Muscle layer of colon (tissue), 2 donors: ENCODE data around the gene PTCRA.
A peak's percentile ranks its signal among the peaks of the same experiment; 100 is the strongest.
"Not testable (repeated sequence)": the region's sequence is repeated elsewhere in the genome, so short reads cannot be mapped to it uniquely, and the experiment has no call there.

ENCODE experiments used
- H3K27ac ChIP-seq: one replicate; pipeline ENCODE4 v1.7.0; 2013; ENCODE audit warnings: low read depth, mild to moderate bottlenecking, low read length, moderate library complexity
- H3K27me3 ChIP-seq, 2 donors: one replicate each; pipeline ENCODE4 v1.7.0; 2013; ENCODE audit warnings: low read length in 2 of 2, mild to moderate bottlenecking in 2 of 2; ENCODE audit not compliant: insufficient read depth in 2 of 2, control insufficient read depth in 1 of 2
- H3K36me3 ChIP-seq: one replicate; pipeline ENCODE4 v1.7.0; 2013; ENCODE audit warnings: mild to moderate bottlenecking, low read length; ENCODE audit not compliant: insufficient read depth
- H3K4me1 ChIP-seq: one replicate; pipeline ENCODE4 v1.7.0; 2013; ENCODE audit warnings: mild to moderate bottlenecking, low read length; ENCODE audit not compliant: insufficient read depth
- H3K4me3 ChIP-seq, 2 donors: one replicate each; pipeline ENCODE4 v1.7.0; 2013; ENCODE audit warnings: low read length in 2 of 2, low read depth in 1 of 2, mild to moderate bottlenecking in 1 of 2, moderate library complexity in 1 of 2
- H3K9ac ChIP-seq: one replicate; pipeline ENCODE4 v1.7.0; 2013; ENCODE audit warnings: low read length
- H3K9me3 ChIP-seq: one replicate; pipeline ENCODE4 v1.7.0; 2013; ENCODE audit warnings: mild to moderate bottlenecking, low read length
- donor health status: abdominal sarcoma.
- donor health status: Adenocarcinoma of cecum.

PTCRA gene

GRCh38 chr6:42915732-42916131, at the start of gene PTCRA:
Gene PTCRA, plus strand, starts transcription at chr6:42916053. Its CDS starts 17 bp downstream, at chr6:42916070.
- no peaks in the 10 kb centered on the region for H3K4me1 ChIP-seq
- peaks cover 0 to 14% of the 10 kb centered on the region in 2 donors for H3K27me3 ChIP-seq
- H3K9me3 ChIP-seq, result no peaks in the 10 kb centered on the region
- no peak within 1 kb of the TSS for H3K9ac ChIP-seq
- H3K27ac ChIP-seq, result no peak within 1 kb of the TSS
- H3K4me3 ChIP-seq, result no peak within 1 kb of the TSS
- no peaks in the 10 kb centered on the region for H3K36me3 ChIP-seq

DNA sequence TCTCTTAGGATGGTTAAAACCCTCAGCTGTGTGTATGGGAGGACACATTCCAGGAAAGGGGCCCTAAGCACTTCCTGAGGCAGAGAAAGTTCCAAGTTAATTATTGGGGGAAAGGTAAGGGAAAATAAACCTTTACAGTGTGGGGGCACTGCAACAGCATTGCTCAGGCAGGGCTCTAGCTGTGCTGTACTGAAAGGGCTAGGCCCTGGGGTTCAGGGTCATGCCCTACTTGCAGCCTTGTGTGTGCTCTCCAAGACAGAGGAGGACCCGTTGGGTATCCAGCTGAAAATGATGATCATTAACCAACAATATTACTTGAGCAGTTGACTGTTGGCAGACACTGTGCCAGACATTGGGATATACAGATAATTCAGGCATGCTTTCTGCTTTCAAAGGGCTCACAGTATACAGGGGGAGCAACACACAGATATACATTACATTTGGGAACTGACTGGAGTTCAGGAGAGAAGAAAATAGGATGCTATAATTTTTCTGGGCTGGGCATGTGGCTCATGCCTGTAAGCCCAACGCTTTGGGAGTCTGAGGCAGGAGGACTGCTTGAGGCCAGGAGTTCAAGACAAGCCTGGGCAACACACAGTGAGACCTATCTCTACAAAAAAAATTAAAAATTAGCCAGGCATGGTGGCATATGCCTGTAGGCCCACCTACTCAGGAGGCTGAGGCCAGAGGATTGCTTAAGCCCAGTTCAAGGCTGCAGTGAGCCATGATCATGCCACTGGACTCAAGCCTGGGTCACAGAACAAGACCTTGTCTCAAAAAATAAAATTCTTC, 45.5 kb upstream of the PTCRA start:
- no peaks in the 10 kb centered on the region for H3K27me3 ChIP-seq
- peaks cover 26% of the 10 kb centered on the region for H3K36me3 ChIP-seq
- H3K9ac ChIP-seq, result no peak overlapping the region
- no peaks in the 10 kb centered on the region for H3K4me1 ChIP-seq
- no peaks in the 10 kb centered on the region for H3K9me3 ChIP-seq
- no peak overlapping the region for H3K4me3 ChIP-seq
- H3K27ac ChIP-seq, result no peak overlapping the region

GRCh38 chr6:42871711-42872110, 44.1 kb upstream of the PTCRA start:
- Histone ChIP-seq H3K36me3 (peaks cover 15% of the 10 kb centered on the region), H3K27me3 (no peaks in the 10 kb centered on the region), H3K27ac (no peak overlapping the region), H3K4me3 (no peak overlapping the region), H3K4me1 (peaks cover 1% of the 10 kb centered on the region), H3K9ac (no peak overlapping the region), H3K9me3 (no peaks in the 10 kb centered on the region)

DNA sequence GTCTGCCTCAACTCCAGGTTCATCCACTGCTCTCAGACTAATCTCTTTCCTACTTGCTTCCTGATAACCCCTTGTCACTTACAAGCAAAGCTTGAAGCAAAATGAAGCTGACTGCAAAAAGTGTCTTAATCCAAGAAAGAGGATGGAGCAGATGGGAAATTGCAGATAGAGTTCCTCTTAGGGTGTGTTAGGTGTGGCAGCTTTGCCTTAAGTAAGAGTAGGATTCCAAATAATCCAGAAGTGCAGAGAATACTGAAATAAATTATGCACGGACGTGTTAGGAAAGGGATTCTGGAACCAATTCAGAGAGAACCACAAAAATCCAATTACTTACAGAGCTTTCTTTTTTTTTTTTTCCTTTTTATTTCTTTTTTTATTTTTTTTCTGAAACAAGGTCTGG, 42.5 kb upstream of the PTCRA start:
- Histone ChIP-seq H3K9me3 (no peaks in the 10 kb centered on the region), H3K36me3 (peaks cover 3% of the 10 kb centered on the region), H3K4me1 (peaks cover 9% of the 10 kb centered on the region), H3K9ac (no peak overlapping the region), H3K27ac (no peak overlapping the region), H3K4me3 (no peak overlapping the region), H3K27me3 (no peaks in the 10 kb centered on the region)

DNA sequence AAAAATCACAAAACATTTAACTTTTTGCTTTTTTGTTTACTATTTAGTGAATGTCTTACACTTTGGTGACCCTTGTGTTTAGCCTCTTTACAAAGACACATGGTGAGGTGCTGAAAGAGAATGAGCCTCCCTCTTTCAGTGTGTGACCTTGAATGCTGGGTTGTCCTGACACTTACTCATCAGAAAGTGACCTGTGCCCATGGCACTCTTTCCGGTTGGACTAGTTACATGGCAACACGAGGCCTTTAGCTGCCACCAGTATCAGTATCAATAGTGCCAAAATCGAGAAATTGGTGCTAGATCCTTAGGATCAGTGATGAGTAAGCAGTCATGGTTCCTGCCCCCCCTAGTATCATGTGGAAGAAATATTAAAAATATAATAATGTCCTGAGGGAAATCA, 38.2 kb upstream of the PTCRA start:
- no peak overlapping the region for H3K27ac ChIP-seq
- no peak overlapping the region for H3K4me3 ChIP-seq
- H3K4me1 ChIP-seq, result peaks cover 9% of the 10 kb centered on the region
- no peak overlapping the region for H3K9ac ChIP-seq
- H3K36me3 ChIP-seq, result peaks cover 6% of the 10 kb centered on the region
- H3K27me3 ChIP-seq, result no peaks in the 10 kb centered on the region
- no peaks in the 10 kb centered on the region for H3K9me3 ChIP-seq

DNA sequence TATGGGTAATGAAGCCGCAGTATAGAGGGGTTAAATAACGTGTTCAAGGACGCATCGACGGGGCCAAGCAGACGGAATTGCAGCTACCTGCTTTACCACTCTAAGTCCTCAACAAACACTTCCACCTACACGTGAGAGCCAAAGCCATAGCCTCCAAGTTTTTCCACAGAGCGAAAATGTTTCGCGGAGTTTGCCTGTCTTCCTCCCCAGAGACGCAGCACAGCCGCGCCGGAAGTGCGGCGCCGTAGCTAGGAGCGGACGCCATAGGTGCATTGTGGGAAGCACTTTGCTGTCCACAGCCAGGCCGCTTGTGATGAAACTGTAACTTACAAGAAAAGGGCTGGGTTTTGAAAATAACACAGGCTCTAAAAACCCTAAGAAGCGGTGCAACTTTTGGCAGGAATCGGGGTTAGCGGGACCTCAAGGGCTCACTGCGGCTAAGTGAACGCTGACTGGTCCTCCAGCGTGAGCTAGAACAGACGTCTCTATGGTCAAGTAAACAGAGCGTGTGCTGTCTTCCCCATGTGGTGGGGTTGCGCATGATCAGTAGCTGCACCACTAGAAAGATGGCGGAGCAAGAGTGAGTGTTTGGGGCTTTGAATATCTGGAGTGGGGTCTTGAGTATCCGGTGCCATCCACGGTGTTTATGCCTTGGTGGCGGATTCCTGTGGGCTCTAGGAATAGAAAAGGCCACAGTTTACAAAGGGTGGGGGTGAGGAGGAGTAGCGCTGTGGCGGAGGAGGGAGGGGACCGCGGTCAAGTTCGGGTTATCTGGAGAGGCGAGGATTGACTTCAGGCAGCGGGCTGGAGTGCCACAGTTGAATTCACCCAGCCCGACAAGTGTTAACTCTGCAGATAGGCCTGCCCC, 36.2 kb upstream of the PTCRA start, which contains the start of gene RPL7L1:
RPL7L1 (plus strand) TSS at position 245 of the 868 bp plus-strand sequence; CDS start at position 540, 295 bp downstream.
- peak within 1 kb of the TSS; percentile 89 for H3K27ac ChIP-seq
- peak within 1 kb of the TSS; percentile 55 to 98 for H3K4me3 ChIP-seq
- peaks cover 25% of the 10 kb centered on the region for H3K36me3 ChIP-seq
- peak within 1 kb of the TSS; percentile 95 for H3K9ac ChIP-seq
- peaks cover 9% of the 10 kb centered on the region for H3K4me1 ChIP-seq
- no peaks in the 10 kb centered on the region for H3K27me3 ChIP-seq
- H3K9me3 ChIP-seq, result no peaks in the 10 kb centered on the region

DNA sequence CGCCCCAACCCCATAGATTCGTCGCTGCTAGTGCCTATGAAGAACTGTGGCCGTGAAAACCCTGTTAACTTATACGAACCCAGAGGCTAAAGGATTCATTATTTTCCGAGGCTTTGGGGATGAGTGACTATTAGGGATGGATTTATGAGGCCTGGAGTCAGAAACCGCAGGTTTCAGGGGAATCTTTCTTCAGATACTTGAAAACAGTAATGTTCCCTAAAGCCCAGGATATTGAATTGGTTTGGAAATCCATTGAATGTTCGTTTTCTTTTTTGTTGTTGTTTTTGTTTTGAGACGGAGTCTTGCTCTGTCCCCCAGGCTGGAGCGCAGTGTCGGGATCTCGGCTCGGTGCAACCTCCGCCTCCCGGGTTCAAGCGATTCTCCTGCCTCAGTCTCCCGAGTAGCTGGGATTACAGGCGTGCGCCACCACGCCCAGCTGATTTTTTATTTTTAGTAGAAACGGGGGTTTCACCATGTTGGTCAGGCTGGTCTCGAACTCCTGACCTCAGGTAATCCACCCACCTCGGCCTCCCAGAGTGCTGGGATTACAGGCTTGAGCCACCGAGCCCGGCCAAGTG, 35.5 kb upstream of the PTCRA start:
- H3K4me3 ChIP-seq, result peak overlapping the region; percentile 55 to 98
- H3K9me3 ChIP-seq, H3K4me1 ChIP-seq, H3K27me3 ChIP-seq: not testable (repeated sequence)
- peak overlapping the region; percentile 89 for H3K27ac ChIP-seq
- peak overlapping the region; percentile 72 for H3K9ac ChIP-seq
- H3K36me3 ChIP-seq, result peaks cover 31% of the 10 kb centered on the region

DNA sequence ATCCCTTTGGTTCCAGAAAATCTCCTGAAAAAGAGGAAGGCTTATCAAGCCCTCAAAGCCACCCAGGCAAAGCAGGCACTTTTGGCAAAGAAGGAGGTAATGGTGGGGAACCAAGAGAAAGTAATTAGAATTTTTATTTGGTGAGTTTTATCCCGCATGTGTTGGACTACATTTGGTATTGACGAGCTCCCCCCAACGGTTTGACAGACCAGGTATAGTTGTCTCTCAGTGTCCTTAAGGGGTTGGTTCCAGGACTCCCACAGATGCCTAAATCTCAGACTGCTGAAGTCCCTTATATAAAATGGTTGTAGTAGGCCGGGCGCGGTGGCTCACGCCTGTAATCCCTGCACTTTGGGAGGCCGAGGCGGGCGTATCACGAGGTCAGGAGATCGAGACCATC, 35.0 kb upstream of the PTCRA start:
- H3K27ac ChIP-seq, result peak overlapping the region; percentile 89
- not testable (repeated sequence) for H3K27me3 ChIP-seq, H3K9me3 ChIP-seq, H3K4me1 ChIP-seq
- peaks cover 36% of the 10 kb centered on the region for H3K36me3 ChIP-seq
- peak overlapping the region; percentile 72 for H3K9ac ChIP-seq
- H3K4me3 ChIP-seq, result peak overlapping the region in 1 of 2 donors; percentile 98

DNA sequence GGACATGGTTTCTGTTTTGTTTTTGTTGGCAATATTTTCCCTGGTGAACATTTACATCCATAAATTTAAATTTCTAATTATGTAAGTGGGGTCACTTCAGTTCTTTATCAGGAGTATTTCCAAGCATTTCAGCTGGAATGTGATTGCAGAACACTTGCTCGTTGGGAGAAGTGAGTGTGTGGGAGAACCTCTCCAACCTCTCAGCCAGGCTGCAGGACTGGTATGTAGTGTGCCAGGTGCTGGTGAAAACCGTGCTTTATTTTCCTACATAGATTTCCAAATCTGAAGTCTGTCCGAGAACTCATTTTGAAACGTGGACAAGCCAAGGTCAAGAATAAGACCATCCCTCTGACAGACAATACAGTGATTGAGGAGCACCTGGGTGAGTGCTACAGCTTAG, 30.2 kb upstream of the PTCRA start:
- Histone ChIP-seq H3K9ac (no peak overlapping the region), H3K4me1 (peaks cover 5% of the 10 kb centered on the region), H3K27me3 (no peaks in the 10 kb centered on the region), H3K27ac (no peak overlapping the region), H3K9me3 (no peaks in the 10 kb centered on the region), H3K4me3 (no peak overlapping the region), H3K36me3 (peaks cover 41% of the 10 kb centered on the region)

DNA sequence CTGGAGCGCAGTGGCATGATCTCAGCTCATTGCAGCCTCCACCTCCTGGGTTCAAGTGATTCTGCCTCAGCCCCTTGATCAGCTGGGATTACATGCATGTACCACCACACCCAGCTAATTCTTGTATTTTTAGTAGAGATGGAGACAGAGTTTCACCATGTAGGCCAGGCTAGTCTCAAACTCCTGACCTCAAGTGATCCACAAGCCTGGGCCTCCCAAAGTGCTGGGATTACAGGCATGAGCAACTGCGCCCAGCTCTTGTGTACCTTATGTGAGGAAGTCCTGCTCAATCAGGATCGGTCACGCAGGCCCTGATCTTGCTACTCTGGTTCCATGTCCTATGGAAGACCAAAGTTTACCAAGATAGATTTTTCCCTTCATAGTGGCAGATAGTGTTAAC, 27.7 kb upstream of the PTCRA start:
- H3K9ac ChIP-seq, H3K27ac ChIP-seq, H3K9me3 ChIP-seq, H3K4me3 ChIP-seq, H3K4me1 ChIP-seq, H3K27me3 ChIP-seq: not testable (repeated sequence)
- H3K36me3 ChIP-seq, result peaks cover 29% of the 10 kb centered on the region

DNA sequence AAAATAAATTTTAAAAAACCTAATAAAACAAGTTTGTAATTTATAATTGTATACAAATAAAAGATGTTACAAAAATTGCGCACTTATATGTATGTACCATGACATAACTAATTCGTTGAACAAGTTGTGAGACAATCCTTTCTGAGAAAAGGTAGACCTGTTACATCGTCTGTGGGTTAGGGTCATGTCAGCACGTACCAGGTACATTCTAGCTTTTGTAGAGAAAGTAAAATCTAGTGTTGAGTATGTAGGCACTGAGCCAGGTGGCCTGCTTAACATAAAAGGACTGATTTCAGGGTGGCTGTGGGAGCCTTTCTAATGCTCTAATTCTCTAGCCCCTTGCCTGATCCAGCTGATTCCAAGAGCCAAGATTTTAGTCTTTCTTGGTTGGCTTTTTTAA, 26.0 kb upstream of the PTCRA start:
- H3K9ac ChIP-seq, result peak overlapping the region; percentile 91
- H3K9me3 ChIP-seq, result no peaks in the 10 kb centered on the region
- peaks cover 9% of the 10 kb centered on the region for H3K4me1 ChIP-seq
- peak overlapping the region; percentile 80 to 88 for H3K4me3 ChIP-seq
- H3K36me3 ChIP-seq, result peaks cover 13% of the 10 kb centered on the region
- H3K27me3 ChIP-seq, result no peaks in the 10 kb centered on the region
- peak overlapping the region; percentile 80 for H3K27ac ChIP-seq
